AG04449 (cell line): ENCODE data around the gene CCDC110.
A peak's percentile ranks its signal among the peaks of the same experiment; 100 is the strongest.

Source experiments
- CTCF ChIA-PET: fragments of 350-600 bp; formaldehyde crosslinking; extraction: SDS; loops from one replicate; lab custom pipeline; 2021; ENCODE audit warnings: antibody characterized with exemption; lab: Yijun Ruan, JAX
- POLR2A ChIA-PET: fragments of 400-600, 350-600 bp; formaldehyde crosslinking; extraction: SDS; loops from one replicate; lab custom pipeline; 2020; ENCODE audit warnings: antibody characterized with exemption, inconsistent platforms; lab: Yijun Ruan, JAX
- DNase-seq: peaks from one replicate; pipeline ENCODE4 v3.0.0-alpha.2; 2010; ENCODE audit warnings: low read depth, low spot score
- H3K4me3 ChIP-seq: 2 replicates; pipeline ENCODE4 v1.5.1; 2011; ENCODE audit warnings: low read depth, mild to moderate bottlenecking, control low read depth, low read length
- CTCF ChIP-seq: IDR thresholded peaks from one replicate; pipeline ENCODE4 v1.5.1; 2011; ENCODE audit warnings: mild to moderate bottlenecking, moderate library complexity, low read length, control low read depth, inconsistent platforms; ENCODE audit not compliant: insufficient read depth; ENCODE audit errors: missing control alignments

CCDC110 gene

GRCh38 chr4:185441479-185441878 is 30.1 kb downstream of the CCDC110 start:
- no peak overlapping the region for H3K4me3 ChIP-seq
- CTCF ChIA-PET = interaction anchor here (1.2 kb wide), 1 partner anchor 16 kb away, joined by 3 read pairs; no protein-coding TSS in a partner anchor
- POLR2A ChIA-PET = no interaction called here
- TF ChIP-seq CTCF = no peak
- no peak for DNase-seq

GRCh38 chr4:185437809-185438208 is 33.7 kb downstream of the CCDC110 start:
- POLR2A ChIA-PET = no interaction called here
- CTCF ChIA-PET = interaction anchor here (1.9 kb wide), 1 partner anchor 12 kb away, joined by 5 read pairs; the partner anchor contains the start of gene UFSP2
- no peak overlapping the region for H3K4me3 ChIP-seq
- TF ChIP-seq CTCF = no peak
- no peak for DNase-seq

GRCh38 chr4:185435466-185435865 is 36.1 kb downstream of the CCDC110 start:
- DNase-seq = no peak
- ChIA-PET POLR2A (no interaction called here), CTCF (no interaction called here)
- no peak for TF ChIP-seq CTCF
- H3K4me3 ChIP-seq = no peak overlapping the region

GRCh38 chr4:185429660-185430059 is 41.9 kb downstream of the CCDC110 start:
- POLR2A ChIA-PET = no interaction called here
- TF ChIP-seq CTCF = no peak
- no peak overlapping the region for H3K4me3 ChIP-seq
- no peak for DNase-seq
- CTCF ChIA-PET = interaction anchor here (1.8 kb wide), 1 partner anchor 608 kb away, joined by 4 read pairs; no protein-coding TSS in a partner anchor

- H3K4me3 ChIP-seq = no peak overlapping the region
- CTCF ChIA-PET = interaction anchor here (0.9 to 5.5 kb wide), 5 partner anchors 10 to 702 kb away, joined by 3 to 32 read pairs (median 5); no protein-coding TSS in a partner anchor
- POLR2A ChIA-PET = no interaction called here
- TF ChIP-seq CTCF = no peak
- no peak for DNase-seq
Measured at GRCh38 chr4:185426960-185427688, 44.4 kb downstream of the CCDC110 start.

GRCh38 chr4:185425647-185426352 is 45.7 kb downstream of the CCDC110 start, which contains the start of gene UFSP2:
Gene UFSP2 (minus strand): TSS chr4:185425964. CDS start chr4:185425868, 96 bp downstream.
- ChIA-PET POLR2A (no interaction called here), CTCF (interaction anchor here (0.9 to 5.5 kb wide), 9 partner anchors 11 to 701 kb away, joined by 3 to 32 read pairs (median 3); no protein-coding TSS in a partner anchor)
- TF ChIP-seq CTCF = peak; percentile 0
- peak; percentile 51 for DNase-seq
- H3K4me3 ChIP-seq = peak within 1 kb of the TSS; percentile 95
